WTC11 (cell line): ENCODE results near the gene GPC1. TPM values are rescaled to one million over a fixed set of nuclear protein-coding genes. Genes with fewer than 3 reads are reported as not detected.

Source experiments
- ATAC-seq: fragments of 200-7000 bp; cut with Tn5 transposase; 2 replicates; pipeline ENCODE4 v1.10.0; 2021; ENCODE audit warnings: mild to moderate bottlenecking, moderate library complexity
- CTCF ChIA-PET: fragments of 300-600 bp; sonication (Branson Sonifier 250); formaldehyde crosslinking; loops from one replicate; lab custom pipeline; 2021; ENCODE audit warnings: antibody characterized with exemption; lab: Charles Lee
- POLR2A ChIA-PET: fragments of 350-600 bp; sonication (Branson Sonifier 250); formaldehyde crosslinking; loops from one replicate; lab custom pipeline; 2021; ENCODE audit warnings: antibody characterized with exemption; lab: Charles Lee
- DNase-seq: peaks from one replicate; pipeline ENCODE4 v3.0.0; 2021; ENCODE audit warnings: low spot score
- H3K27ac Mint-ChIP-seq: 2 replicates; pipeline ENCODE4 v1.8.0; 2021; ENCODE audit warnings: mixed read lengths
- H3K27me3 Mint-ChIP-seq: 2 replicates; pipeline ENCODE4 v1.8.0; 2021; ENCODE audit warnings: low read depth, mild to moderate bottlenecking, moderate library complexity, mixed read lengths
- H3K36me3 Mint-ChIP-seq: 2 replicates; pipeline ENCODE4 v1.8.0; 2021; ENCODE audit warnings: mixed read lengths
- H3K4me1 Mint-ChIP-seq: 2 replicates; pipeline ENCODE4 v1.8.0; 2022; ENCODE audit warnings: mixed read lengths
- H3K4me3 Mint-ChIP-seq: 2 replicates; pipeline ENCODE4 v1.8.0; 2021; ENCODE audit warnings: mild to moderate bottlenecking, moderate library complexity, mixed read lengths
- H3K9me3 Mint-ChIP-seq: 2 replicates; pipeline ENCODE4 v1.8.0; 2021; ENCODE audit warnings: mixed read lengths
- CBFB ChIP-seq: sonication (generic); formaldehyde crosslinking; IDR thresholded peaks from 2 replicates; pipeline ENCODE4 v1.8.1; 2022; ENCODE audit warnings: mild to moderate bottlenecking, low read depth, missing genetic modification reagents
- CREB1 ChIP-seq: sonication (generic); formaldehyde crosslinking; IDR thresholded peaks from 2 replicates; pipeline ENCODE4 v1.8.0; 2023; ENCODE audit warnings: mild to moderate bottlenecking, missing genetic modification reagents
- CREM ChIP-seq: sonication (generic); formaldehyde crosslinking; IDR thresholded peaks from 2 replicates; pipeline ENCODE4 v1.8.1; 2022; ENCODE audit warnings: mild to moderate bottlenecking, missing genetic modification reagents, moderate library complexity
- EMX1 ChIP-seq: fragments of 250-450 bp; sonication (Bioruptor Pico); IDR thresholded peaks from 2 replicates; pipeline ENCODE4 v1.8.0; 2021; ENCODE audit warnings: mild to moderate bottlenecking
- IRF2 ChIP-seq: sonication (generic); formaldehyde crosslinking; IDR thresholded peaks from 2 replicates; pipeline ENCODE4 v1.8.0; 2022; ENCODE audit warnings: low read depth, missing genetic modification reagents, borderline replicate concordance
- NFYB ChIP-seq: sonication (generic); formaldehyde crosslinking; conservative IDR thresholded peaks from 2 replicates; pipeline ENCODE4 v1.8.0; 2022; ENCODE audit warnings: low read depth, missing genetic modification reagents
- SMAD4 ChIP-seq: sonication (generic); formaldehyde crosslinking; IDR thresholded peaks from 2 replicates; pipeline ENCODE4 v1.8.0; 2022; ENCODE audit warnings: mild to moderate bottlenecking, missing genetic modification reagents
- SOX15 ChIP-seq: fragments of 250-450 bp; sonication (Bioruptor Pico); IDR thresholded peaks from 2 replicates; pipeline ENCODE4 v1.9.0; 2021; ENCODE audit warnings: mild to moderate bottlenecking
- ZNF317 ChIP-seq: sonication (generic); formaldehyde crosslinking; IDR thresholded peaks from 2 replicates; pipeline ENCODE4 v1.8.1; 2023; ENCODE audit warnings: low read depth, mild to moderate bottlenecking, moderate library complexity, missing genetic modification reagents, borderline replicate concordance
- total RNA-seq: library from RNA; stranded (reverse); gene quantifications from 3 replicates; pipeline ENCODE4 v1.2.3, GENCODE V29; 2021
- TF ChIP-seq, protein P1 (sequence below): sonication (generic); formaldehyde crosslinking; IDR thresholded peaks from 2 replicates; pipeline ENCODE4 v1.8.1; 2022; ENCODE audit warnings: mild to moderate bottlenecking, moderate library complexity, missing genetic modification reagents
- TF ChIP-seq, protein P2 (sequence below): sonication (generic); formaldehyde crosslinking; IDR thresholded peaks from 2 replicates; pipeline ENCODE4 v1.8.0; 2022; ENCODE audit warnings: mild to moderate bottlenecking, missing genetic modification reagents
- TF ChIP-seq, protein P3 (sequence below): sonication (generic); formaldehyde crosslinking; IDR thresholded peaks from 2 replicates; pipeline ENCODE4 v1.8.1; 2023; ENCODE audit warnings: mild to moderate bottlenecking, missing genetic modification reagents
- TF ChIP-seq, protein P4 (sequence below): sonication (generic); formaldehyde crosslinking; IDR thresholded peaks from 2 replicates; pipeline ENCODE4 v1.8.1; 2022; ENCODE audit warnings: missing genetic modification reagents, borderline replicate concordance
- TF ChIP-seq, protein P5 (sequence below): fragments of 250-450 bp; sonication (Bioruptor Pico); IDR thresholded peaks from 2 replicates; pipeline ENCODE4 v1.9.0; 2021; ENCODE audit warnings: mild to moderate bottlenecking, borderline replicate concordance

Gene GPC1
- total RNA-seq, 1 experiment from 2014 or later, result 41.5 TPM

DNA sequence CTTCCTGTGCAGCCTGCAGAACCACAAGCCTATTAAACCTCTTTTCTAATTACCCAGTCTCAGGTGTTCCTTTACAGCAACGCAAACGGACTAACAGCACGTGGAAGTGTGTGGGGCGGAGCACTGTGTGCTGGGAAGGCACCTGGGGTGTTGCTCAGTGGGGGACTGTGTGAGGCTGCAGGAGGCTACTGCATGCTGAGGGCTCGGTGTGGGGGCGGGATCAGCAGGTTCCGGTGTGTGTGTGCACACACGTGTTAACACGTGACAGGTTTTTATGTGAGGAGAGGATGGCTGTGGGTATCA lies 63.4 kb downstream of the GPC1 start (continued):
- TF ChIP-seq CBFB (CRISPR knock-in tag) (no peak), CREB1 (CRISPR knock-in tag) (no peak), IRF2 (no peak), SMAD4 (no peak), ZNF317 (CRISPR knock-in tag) (no peak)
- TF ChIP-seq, protein P1, sequence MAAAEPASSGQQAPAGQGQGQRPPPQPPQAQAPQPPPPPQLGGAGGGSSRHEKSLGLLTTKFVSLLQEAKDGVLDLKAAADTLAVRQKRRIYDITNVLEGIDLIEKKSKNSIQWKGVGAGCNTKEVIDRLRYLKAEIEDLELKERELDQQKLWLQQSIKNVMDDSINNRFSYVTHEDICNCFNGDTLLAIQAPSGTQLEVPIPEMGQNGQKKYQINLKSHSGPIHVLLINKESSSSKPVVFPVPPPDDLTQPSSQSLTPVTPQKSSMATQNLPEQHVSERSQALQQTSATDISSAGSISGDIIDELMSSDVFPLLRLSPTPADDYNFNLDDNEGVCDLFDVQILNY (CRISPR knock-in tag), result no peak
- TF ChIP-seq, protein P2, sequence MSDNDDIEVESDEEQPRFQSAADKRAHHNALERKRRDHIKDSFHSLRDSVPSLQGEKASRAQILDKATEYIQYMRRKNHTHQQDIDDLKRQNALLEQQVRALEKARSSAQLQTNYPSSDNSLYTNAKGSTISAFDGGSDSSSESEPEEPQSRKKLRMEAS (CRISPR knock-in tag), result no peak
- TF ChIP-seq, protein P3, sequence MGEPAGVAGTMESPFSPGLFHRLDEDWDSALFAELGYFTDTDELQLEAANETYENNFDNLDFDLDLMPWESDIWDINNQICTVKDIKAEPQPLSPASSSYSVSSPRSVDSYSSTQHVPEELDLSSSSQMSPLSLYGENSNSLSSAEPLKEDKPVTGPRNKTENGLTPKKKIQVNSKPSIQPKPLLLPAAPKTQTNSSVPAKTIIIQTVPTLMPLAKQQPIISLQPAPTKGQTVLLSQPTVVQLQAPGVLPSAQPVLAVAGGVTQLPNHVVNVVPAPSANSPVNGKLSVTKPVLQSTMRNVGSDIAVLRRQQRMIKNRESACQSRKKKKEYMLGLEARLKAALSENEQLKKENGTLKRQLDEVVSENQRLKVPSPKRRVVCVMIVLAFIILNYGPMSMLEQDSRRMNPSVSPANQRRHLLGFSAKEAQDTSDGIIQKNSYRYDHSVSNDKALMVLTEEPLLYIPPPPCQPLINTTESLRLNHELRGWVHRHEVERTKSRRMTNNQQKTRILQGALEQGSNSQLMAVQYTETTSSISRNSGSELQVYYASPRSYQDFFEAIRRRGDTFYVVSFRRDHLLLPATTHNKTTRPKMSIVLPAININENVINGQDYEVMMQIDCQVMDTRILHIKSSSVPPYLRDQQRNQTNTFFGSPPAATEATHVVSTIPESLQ (CRISPR knock-in tag), result no peak
- TF ChIP-seq, all 79 proteins: peak for 0

DNA sequence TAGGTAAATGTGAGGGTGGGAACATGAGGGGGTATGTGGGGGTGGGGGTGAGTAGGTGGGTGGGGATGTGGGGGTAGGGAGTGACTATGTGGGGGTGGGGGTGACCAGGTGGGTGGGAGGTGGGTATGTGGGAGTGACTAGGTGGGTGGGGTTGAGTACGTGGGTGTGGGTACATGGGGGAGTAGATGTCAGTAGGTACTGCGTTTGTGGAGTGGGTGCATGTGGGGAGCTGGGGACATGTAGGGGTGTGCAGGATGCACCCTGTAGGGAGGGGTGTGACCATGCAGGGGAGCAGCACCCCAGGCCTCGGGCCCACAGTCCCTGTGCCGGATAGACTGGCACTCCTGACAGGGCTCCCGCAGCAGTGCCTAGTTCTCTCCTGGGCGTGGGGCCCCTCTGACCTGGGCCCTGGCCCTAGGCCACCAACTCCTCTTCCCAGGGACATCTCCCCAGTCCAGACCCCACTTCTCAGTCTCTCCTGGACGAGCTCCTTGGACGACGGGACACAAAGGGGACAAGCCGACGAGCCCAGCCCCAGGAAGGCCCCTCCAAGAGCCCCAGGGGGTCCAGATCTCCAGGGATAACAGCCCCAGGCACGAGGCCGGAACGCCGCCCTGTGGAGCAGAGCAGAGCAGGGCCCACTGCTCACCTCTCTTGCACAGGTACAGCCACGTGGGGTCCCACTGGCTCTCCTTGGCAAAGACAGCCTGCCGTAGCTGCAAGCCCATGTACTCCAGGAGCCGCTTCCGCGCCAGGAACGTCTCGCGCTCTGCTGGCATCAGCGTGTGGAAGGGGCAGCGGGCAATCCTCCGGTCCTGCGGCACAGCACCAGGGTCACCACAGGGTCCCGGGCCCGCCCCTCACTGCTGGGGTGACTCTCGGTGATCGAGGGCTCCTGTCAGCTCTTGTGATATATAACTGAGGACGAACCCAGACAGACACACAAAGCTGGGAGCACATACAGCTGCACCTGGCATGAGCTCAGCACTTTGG lies 64.1 kb downstream of the GPC1 start:
- no peak for DNase-seq
- H3K36me3 Mint-ChIP-seq, result peaks cover 19% of the 10 kb centered on the region
- H3K27ac Mint-ChIP-seq, result no peak overlapping the region
- ChIA-PET POLR2A (no interaction called here), CTCF (interaction anchor here (0.6 to 1.7 kb wide), 2 partner anchors 14 to 266 kb away, joined by 5 read pairs; no protein-coding TSS in a partner anchor)
- no peaks in the 10 kb centered on the region for H3K4me1 Mint-ChIP-seq
- TF ChIP-seq, protein P4, sequence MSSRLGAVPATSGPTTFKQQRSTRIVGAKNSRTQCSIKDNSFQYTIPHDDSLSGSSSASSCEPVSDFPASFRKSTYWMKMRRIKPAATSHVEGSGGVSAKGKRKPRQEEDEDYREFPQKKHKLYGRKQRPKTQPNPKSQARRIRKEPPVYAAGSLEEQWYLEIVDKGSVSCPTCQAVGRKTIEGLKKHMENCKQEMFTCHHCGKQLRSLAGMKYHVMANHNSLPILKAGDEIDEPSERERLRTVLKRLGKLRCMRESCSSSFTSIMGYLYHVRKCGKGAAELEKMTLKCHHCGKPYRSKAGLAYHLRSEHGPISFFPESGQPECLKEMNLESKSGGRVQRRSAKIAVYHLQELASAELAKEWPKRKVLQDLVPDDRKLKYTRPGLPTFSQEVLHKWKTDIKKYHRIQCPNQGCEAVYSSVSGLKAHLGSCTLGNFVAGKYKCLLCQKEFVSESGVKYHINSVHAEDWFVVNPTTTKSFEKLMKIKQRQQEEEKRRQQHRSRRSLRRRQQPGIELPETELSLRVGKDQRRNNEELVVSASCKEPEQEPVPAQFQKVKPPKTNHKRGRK (CRISPR knock-in tag), result no peak
- TF ChIP-seq NFYB (CRISPR knock-in tag) (no peak), EMX1 (no peak), CREM (CRISPR knock-in tag) (no peak), SOX15 (no peak)
- TF ChIP-seq, protein P5, sequence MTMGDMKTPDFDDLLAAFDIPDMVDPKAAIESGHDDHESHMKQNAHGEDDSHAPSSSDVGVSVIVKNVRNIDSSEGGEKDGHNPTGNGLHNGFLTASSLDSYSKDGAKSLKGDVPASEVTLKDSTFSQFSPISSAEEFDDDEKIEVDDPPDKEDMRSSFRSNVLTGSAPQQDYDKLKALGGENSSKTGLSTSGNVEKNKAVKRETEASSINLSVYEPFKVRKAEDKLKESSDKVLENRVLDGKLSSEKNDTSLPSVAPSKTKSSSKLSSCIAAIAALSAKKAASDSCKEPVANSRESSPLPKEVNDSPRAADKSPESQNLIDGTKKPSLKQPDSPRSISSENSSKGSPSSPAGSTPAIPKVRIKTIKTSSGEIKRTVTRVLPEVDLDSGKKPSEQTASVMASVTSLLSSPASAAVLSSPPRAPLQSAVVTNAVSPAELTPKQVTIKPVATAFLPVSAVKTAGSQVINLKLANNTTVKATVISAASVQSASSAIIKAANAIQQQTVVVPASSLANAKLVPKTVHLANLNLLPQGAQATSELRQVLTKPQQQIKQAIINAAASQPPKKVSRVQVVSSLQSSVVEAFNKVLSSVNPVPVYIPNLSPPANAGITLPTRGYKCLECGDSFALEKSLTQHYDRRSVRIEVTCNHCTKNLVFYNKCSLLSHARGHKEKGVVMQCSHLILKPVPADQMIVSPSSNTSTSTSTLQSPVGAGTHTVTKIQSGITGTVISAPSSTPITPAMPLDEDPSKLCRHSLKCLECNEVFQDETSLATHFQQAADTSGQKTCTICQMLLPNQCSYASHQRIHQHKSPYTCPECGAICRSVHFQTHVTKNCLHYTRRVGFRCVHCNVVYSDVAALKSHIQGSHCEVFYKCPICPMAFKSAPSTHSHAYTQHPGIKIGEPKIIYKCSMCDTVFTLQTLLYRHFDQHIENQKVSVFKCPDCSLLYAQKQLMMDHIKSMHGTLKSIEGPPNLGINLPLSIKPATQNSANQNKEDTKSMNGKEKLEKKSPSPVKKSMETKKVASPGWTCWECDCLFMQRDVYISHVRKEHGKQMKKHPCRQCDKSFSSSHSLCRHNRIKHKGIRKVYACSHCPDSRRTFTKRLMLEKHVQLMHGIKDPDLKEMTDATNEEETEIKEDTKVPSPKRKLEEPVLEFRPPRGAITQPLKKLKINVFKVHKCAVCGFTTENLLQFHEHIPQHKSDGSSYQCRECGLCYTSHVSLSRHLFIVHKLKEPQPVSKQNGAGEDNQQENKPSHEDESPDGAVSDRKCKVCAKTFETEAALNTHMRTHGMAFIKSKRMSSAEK (CRISPR knock-in tag), result no peak
- TF ChIP-seq, protein P2 (CRISPR knock-in tag), result no peak
- H3K4me3 Mint-ChIP-seq, result no peak overlapping the region
- peaks cover 21% of the 10 kb centered on the region for H3K9me3 Mint-ChIP-seq
- H3K27me3 Mint-ChIP-seq, result peaks cover 10% of the 10 kb centered on the region
- no peak for ATAC-seq
